Tibial nerve (tissue), 4 donors: ENCODE measurements around the gene LRRC37B.
"Not testable (repeated sequence)": the region's sequence is repeated elsewhere in the genome, so short reads cannot be mapped to it uniquely, and the experiment has no call there.

Experiments used
- EP300 ChIP-seq, 2 donors: sonication (generic); formaldehyde crosslinking; IDR thresholded peaks; one replicate each; pipeline ENCODE4 v1.6.1; 2017; ENCODE audit warnings: antibody characterized with exemption in 2 of 2, mild to moderate bottlenecking in 1 of 2
- POLR2A ChIP-seq, 2 donors: fragments of 450-650 bp; IDR thresholded peaks; one replicate each; pipeline ENCODE4 v1.6.1; 2017; ENCODE audit warnings: antibody characterized with exemption in 2 of 2, mild to moderate bottlenecking in 2 of 2, moderate library complexity in 2 of 2
- TF ChIP-seq, protein P1 (sequence below), 5 experiments: fragments of 200-600 bp in 3 of 5; fragments of 450-650 bp in 2 of 5; sonication (generic) in 3 of 5; IDR thresholded peaks; one replicate each; pipeline ENCODE4 v1.5.1; 2016 to 2019; ENCODE audit warnings: antibody characterized with exemption in 5 of 5, mild to moderate bottlenecking in 3 of 5, moderate library complexity in 2 of 5

DNA sequence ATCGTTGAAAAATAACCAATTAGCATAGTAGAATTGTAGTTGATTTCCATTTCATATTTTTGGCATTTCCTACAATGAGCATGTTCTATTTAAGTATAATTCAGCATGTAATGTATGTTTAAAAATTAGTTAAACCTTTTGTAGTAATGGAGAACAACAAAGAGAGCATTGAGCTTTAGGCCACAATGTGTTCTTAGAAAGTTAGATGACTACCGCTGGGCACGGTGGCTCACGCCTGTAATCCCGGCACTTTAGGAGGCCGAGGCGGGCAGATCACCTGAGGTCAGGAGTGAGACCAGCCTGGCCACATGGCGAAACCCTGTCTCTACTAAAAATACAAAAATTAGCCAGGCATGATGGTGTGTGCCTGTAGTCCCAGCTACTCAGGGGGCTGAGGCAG is 93.1 kb downstream of the LRRC37B start:
- TF ChIP-seq, protein P1, sequence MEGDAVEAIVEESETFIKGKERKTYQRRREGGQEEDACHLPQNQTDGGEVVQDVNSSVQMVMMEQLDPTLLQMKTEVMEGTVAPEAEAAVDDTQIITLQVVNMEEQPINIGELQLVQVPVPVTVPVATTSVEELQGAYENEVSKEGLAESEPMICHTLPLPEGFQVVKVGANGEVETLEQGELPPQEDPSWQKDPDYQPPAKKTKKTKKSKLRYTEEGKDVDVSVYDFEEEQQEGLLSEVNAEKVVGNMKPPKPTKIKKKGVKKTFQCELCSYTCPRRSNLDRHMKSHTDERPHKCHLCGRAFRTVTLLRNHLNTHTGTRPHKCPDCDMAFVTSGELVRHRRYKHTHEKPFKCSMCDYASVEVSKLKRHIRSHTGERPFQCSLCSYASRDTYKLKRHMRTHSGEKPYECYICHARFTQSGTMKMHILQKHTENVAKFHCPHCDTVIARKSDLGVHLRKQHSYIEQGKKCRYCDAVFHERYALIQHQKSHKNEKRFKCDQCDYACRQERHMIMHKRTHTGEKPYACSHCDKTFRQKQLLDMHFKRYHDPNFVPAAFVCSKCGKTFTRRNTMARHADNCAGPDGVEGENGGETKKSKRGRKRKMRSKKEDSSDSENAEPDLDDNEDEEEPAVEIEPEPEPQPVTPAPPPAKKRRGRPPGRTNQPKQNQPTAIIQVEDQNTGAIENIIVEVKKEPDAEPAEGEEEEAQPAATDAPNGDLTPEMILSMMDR (IDR thresholded peaks at IDR 0.05): not testable (repeated sequence)
- not testable (repeated sequence) for TF ChIP-seq EP300, POLR2A (IDR thresholded peaks at IDR 0.05)
